GM21529 (cell line): ENCODE data around the gene PTBP1.

Experiments used
- ATAC-seq: cut with Tn5 transposase; IDR thresholded peaks from one replicate; pipeline ENCODE4 v1.9.1; 2021; ENCODE audit not compliant: unreplicated experiment

PTBP1 gene

DNA sequence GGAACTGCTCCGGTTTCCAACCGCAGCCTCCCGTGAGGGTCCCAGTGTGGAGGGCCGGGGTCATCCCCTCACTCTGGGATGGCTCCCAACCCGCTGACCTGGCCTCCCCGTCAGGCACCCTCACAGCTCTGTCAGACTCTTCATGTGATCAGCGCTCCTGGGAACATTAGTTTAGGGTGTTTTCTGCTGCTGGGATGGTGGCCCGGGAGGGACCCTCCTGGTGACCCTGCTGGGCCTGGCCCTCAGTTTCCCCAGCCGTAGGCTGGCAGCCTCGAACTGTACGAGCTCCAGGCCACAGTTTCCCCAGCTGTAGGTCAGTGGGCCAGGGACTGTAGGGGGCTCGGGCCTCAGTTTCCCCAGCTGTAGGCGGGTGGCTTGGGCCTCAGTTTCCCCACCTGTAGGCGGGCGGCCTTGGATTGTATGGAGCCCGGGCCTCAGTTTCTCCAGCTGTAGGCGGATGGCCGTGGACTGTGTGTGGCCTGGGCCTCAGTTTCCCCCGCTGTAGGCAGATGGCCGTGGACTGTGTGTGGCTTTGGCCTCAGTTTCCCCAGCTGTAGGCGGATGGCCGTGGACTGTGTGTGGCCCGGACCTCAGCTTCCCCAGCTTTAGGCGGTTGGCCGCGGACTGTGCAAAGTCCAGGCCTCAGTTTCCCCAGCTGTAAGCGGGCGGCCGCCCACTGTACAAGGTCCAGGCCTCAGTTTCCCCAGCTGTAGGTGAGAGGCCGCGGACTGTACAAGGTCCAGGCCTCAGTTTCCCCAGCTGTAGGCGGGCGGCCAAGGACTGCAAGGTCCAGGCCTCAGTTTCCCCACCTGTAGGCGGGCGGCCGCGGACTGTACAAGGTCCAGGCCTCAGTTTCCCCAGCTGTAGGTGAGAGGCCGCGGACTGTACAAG, 1.3 kb upstream of the PTBP1 start:
- ATAC-seq = no peak

GRCh38 chr19:797528-798414, 519 bp downstream of the PTBP1 start:
- peak; percentile 34 for ATAC-seq

GRCh38 chr19:798415-799075, 1.3 kb downstream of the PTBP1 start:
- ATAC-seq = no peak

DNA sequence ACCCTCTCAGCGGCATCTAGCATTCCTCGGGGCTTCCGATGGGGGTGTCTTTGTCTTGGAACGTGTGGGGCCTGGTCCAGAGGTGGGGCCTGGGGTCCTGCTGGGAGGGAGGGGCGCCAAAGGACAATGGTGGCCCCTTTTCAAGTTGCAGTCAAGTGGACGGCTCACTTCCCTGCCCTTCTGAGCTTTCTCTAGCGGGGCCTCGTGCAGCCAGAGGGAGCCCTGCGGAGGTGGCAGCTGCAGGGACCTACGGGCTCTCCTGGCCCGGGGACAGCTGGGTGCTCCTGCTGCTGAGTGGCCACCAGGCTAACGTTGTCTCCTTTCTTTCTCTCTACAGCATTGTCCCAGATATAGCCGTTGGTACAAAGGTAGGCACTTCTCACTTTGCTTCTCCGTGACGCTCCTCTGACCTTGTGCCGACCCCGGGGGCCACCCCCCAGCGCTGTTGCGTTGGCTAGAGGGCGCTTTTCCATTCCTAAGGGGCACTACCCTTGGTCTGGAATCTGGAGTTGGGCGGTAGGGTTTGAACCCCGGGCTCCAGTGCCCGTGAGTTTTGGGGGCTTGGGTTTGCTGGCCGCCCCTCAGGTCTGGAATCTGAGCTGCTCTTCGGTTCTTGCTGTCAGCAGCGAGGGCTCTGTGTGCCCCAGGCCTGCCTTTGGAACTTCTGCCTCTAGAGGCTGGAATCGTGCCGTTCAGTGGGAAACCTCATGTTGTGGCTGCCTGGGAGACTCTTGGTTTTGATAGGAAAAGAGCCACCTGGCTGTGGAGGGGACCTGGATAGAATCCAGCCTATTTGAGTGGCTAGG, 2.0 kb downstream of the PTBP1 start:
- no peak for ATAC-seq

- no peak for ATAC-seq
These were observed 3.2 kb downstream of the PTBP1 start for GRCh38 chr19:800360-801029.

DNA sequence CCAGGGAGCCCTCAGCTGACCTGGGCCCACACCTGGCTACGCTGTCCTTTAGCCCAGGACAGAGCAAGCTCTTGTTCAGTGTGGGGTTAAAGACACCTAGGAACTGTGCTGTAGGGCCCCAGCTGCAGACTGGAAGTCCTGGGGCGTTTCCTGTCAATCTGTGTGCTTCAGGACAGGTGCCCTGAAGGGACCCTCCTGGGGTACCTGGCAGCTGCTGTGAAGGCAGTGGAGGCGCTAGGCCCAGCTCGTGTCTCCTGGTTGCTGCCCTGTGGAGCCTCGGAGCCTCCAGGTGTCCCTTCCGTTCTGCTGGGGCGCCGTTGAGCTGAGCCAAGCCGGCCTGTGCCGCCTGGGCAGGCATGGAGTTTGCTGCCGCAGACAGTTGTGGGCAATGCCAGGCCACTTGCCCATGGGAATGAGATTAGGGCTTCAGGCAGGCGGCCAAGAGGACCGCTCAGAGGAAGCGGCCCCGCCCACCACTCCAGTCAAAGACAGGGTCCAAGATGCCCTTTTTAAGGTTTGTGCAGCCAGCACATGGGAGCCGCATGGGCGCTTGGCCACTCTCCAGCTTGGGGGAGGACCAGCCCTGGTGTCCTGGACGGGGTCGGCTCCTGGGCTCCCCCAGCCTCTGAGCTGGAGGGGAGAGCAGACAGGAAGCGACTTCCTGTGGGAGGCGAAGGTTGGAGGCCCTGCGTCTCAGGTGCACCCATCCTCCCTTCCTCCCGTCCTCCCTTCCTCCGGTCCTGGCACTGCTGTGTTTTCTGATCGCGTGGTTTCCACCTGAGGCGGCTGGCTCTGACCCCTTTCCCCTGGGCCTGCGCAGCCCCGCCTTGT, 4.0 kb downstream of the PTBP1 start:
- ATAC-seq = no peak

GRCh38 chr19:801861-802497, 4.7 kb downstream of the PTBP1 start:
- no peak for ATAC-seq

DNA sequence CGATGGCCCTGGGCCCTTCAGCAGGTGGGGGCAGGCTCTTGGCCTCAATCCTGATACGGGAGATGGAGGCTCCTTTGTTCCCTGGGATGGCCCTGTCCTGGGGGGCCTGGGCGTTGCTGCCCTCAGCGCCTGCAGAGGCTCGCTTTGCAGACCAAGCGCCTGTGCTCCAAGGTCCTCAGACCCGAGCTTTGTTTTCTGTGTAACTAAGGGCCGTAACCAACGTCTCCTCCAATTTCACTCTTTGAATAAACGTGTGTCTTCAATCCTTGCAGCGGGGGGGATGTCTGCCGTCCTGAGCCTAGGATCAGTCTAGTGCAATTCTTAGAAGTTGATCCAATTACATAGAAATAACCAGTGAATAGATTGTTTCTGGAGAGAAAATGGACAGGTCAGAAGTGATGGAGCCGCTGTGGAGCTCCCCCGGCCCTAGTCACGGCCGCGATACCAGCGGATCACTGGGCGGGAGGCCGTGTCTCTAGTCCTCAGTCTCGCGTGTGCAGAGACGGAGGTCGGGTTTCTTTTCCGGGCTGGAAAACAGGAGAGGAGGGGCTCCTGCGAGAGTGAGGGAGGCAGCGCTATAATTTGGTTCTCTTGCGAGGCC, 5.3 kb downstream of the PTBP1 start:
- no peak for ATAC-seq

DNA sequence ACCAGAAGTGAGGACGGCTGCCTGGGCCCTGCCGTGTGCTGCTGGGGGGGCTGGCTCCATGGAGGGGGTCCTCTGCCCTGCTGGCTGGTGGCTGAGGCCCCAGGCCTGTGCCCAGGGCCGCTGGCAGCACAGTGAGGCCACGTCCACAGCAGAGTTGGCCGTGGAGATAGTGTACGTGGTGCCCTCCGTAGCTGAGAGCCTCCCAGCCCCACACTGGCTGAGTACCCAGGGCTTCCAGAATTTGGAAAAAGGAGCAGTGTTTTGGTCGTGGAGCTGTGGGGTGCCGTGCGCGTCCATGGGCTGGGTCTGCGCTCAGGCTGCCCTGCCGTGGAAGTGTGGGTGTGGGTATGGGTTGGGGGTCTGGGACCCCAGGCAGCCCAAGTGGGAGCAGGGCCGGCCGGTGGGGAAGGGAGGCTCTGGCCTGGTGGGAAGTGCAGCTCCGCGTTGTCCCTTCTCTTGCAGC, 5.9 kb downstream of the PTBP1 start:
- no peak for ATAC-seq

- ATAC-seq = no peak
These were observed 6.6 kb downstream of the PTBP1 start for GRCh38 chr19:803686-804418.

GRCh38 chr19:804419-805165, 7.3 kb downstream of the PTBP1 start:
- no peak for ATAC-seq

DNA sequence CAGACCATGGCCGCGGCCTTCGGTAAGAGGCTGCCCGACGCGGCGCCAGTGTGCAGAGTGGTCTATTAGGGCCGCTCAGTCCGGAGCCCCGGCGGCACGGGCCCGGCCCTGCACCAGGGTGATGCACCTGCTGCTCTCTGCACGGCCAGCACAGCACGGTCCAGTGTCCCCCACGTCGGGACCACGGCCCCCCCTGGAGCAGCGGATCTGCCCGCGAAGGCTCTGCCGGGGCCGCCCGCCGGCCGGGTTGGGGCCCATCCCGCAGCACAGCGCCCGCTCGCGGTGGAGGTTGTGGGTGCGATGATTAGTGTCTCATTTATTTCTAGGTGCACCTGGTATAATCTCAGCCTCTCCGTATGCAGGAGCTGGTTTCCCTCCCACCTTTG, 7.9 kb downstream of the PTBP1 start:
- ATAC-seq = no peak

GRCh38 chr19:805600-806550, 8.6 kb downstream of the PTBP1 start:
- no peak for ATAC-seq

DNA sequence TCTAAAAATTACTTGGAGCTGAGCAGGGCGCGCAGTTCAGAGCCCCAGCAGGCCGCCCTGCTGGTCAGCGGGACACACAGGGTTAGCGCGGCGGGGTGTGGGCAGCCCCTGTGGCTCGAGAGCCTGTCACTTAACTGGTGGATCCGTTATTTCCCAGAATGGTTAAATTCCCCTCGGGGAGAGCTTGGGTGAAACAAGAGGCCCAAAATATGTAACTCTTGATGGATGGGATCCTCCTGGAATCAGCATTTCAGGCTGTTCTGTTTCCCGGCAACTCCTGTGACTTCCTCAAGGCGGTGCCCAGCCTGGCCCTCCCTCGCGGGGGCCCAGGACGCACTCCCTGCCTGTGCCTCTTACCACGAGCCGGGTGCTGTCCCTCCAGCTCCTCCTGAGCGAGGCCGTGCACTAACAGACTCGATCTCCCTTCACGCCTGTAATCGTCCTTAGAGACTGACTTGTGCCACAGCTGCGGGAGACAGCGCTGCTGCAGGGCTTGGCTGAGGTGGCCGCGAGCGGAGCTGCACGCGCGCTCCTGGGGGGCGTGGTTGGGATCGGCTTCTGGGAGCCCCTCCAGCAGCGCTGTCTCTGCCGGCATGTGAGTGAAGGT, 9.7 kb downstream of the PTBP1 start:
- ATAC-seq = no peak
